ENCODE measurements around the gene ABCG5. TPM values are rescaled to one million over a fixed set of nuclear protein-coding genes. Genes with fewer than 3 reads are reported as not detected.

Gene ABCG5
- total and polyA plus RNA-seq, 12 donors = 0.03 to 0.69 (median 0.20) TPM; not detected in 4

DNA sequence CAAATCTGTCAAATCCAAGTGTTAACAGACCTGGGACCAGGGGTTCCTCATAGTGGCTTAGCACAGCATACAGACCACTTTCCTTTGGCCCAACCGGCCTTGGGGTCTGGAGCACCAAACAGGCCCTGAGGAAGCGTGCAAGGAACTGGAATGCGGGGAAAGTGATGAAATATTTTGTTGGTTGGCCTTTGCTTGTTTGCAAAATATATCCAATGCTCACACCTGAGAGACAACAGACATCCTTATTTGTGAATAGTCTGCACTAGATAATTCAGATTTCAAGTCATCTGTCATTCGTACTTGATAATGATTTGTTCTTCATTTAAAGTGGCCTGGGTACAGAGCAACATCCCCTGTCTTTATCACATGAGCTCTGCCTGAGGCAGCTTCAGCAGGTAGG is 43.7 kb upstream of the ABCG5 start:
- WGBS, 4 donors = 86 to 91% (median 88%) methylated on average over 4 of the region's 4 CpGs
- no peak for DNase-seq
- H3K36me3 ChIP-seq (replicated peaks in 1 of 2) = peaks cover 0 to 4% of the 10 kb centered on the region in 2 donors
- no peak for TF ChIP-seq CTCF (IDR thresholded peaks at IDR 0.05)
- H3K9me3 ChIP-seq (replicated peaks in 1 of 3) = no peaks in the 10 kb centered on the region
- no peak overlapping the region for H3K27ac ChIP-seq
- H3K27me3 ChIP-seq = no peaks in the 10 kb centered on the region
- no peaks in the 10 kb centered on the region for H3K4me1 ChIP-seq (replicated peaks in 1 of 2)
- H3K4me3 ChIP-seq = no peak overlapping the region
- intact Hi-C loops (cut with DNase I) = no loop called here

DNA sequence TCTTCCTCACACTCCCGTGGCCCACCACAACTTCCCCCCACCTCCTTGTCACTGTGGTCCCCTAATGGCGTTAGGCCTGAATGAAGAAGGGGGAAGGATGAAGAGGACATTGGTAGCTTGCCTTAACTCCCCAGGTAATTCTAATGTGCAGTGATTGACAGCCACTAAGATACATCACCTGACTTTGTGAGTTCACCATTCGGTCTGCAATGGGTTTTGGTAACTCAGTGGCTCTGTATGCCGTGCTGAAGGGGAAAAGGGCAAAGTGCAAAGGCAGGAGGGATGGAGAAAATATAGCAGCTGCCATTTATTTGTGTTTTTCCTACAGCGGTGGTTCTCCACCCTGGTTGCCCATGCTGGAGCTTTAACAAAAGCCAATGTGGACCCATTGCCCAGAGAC is 42.3 kb upstream of the ABCG5 start:
- Histone ChIP-seq H3K9me3 (replicated peaks in 1 of 3) (no peaks in the 10 kb centered on the region), H3K4me1 (replicated peaks in 1 of 2) (no peaks in the 10 kb centered on the region), H3K27ac (no peak overlapping the region), H3K27me3 (no peaks in the 10 kb centered on the region), H3K36me3 (replicated peaks in 1 of 2) (no peaks in the 10 kb centered on the region), H3K4me3 (no peak overlapping the region)
- DNase-seq = no peak
- intact Hi-C loops (cut with DNase I) = no loop called here
- WGBS, 4 donors = 81 to 91% (median 87%) methylated on average over 5 of the region's 5 CpGs
- TF ChIP-seq POLR2A (IDR thresholded peaks at IDR 0.05) (no peak), CTCF (IDR thresholded peaks at IDR 0.05) (no peak)

DNA sequence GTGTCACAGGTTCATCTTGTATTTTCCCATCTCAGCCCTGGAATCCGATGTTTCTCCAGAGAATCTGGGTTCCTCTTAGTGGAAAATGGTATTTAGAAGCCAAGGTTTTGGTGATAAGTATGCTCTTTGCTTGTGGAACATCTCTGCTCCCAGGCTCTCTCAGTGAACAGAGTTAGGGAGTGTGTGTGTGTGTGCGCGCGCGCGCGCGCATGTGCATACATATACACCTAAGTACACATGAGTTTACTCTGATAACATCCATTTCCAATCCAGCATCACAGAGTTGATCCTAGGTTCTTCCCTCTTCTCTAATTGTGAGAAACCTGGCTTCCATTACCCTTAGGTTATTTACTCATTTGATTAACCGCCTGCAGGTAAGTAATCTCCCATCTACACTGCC is 41.8 kb upstream of the ABCG5 start:
- Histone ChIP-seq H3K4me3 (no peak overlapping the region), H3K4me1 (replicated peaks in 1 of 2) (no peaks in the 10 kb centered on the region), H3K36me3 (replicated peaks in 1 of 2) (no peaks in the 10 kb centered on the region), H3K27me3 (no peaks in the 10 kb centered on the region), H3K9me3 (replicated peaks in 1 of 3) (no peaks in the 10 kb centered on the region), H3K27ac (no peak overlapping the region)
- intact Hi-C loops (cut with DNase I) = no loop called here
- DNase-seq = no peak
- TF ChIP-seq POLR2A (IDR thresholded peaks at IDR 0.05) = no peak
- no peak for TF ChIP-seq CTCF (IDR thresholded peaks at IDR 0.05)
- WGBS, 4 donors = 80 to 97% (median 90%) methylated on average over 9 of the region's 9 CpGs

- no peak overlapping the region for H3K4me3 ChIP-seq
- intact Hi-C loops (cut with DNase I) = no loop called here
- DNase-seq = peak in 1 of 7 donors; percentile 46
- no peaks in the 10 kb centered on the region for H3K27me3 ChIP-seq
- WGBS, 4 donors = 77 to 82% (median 82%) methylated on average over 5 of the region's 5 CpGs
- no peaks in the 10 kb centered on the region for H3K4me1 ChIP-seq (replicated peaks in 1 of 2)
- H3K36me3 ChIP-seq (replicated peaks in 1 of 2) = no peaks in the 10 kb centered on the region
- no peaks in the 10 kb centered on the region for H3K9me3 ChIP-seq (replicated peaks in 1 of 3)
- TF ChIP-seq POLR2A (IDR thresholded peaks at IDR 0.05) = no peak
- no peak for TF ChIP-seq CTCF (IDR thresholded peaks at IDR 0.05)
- no peak overlapping the region for H3K27ac ChIP-seq
These were observed 40.6 kb upstream of the ABCG5 start for GRCh38 chr2:43879261-43879660.

All from adrenal gland (tissue), 12 donors.